HUES6 (cell line): Measurements from ENCODE around the gene VEZT.
"Not testable (repeated sequence)": the region's sequence is repeated elsewhere in the genome, so short reads cannot be mapped to it uniquely, and the experiment has no call there.

Experiments used
- H3K27ac ChIP-seq: 2 replicates; pipeline ENCODE4 v1.7.0; 2013; ENCODE audit warnings: low read depth, mild to moderate bottlenecking, low read length, inconsistent platforms
- H3K27me3 ChIP-seq: 2 replicates; pipeline ENCODE4 v1.6.1; 2013; ENCODE audit warnings: low read length; ENCODE audit not compliant: control insufficient read depth, insufficient read depth
- H3K36me3 ChIP-seq: 2 replicates; pipeline ENCODE4 v1.6.1; 2013; ENCODE audit warnings: low read length; ENCODE audit not compliant: control insufficient read depth, insufficient read depth
- H3K4me1 ChIP-seq: 2 replicates; pipeline ENCODE4 v1.6.1; 2013; ENCODE audit warnings: low read length; ENCODE audit not compliant: control insufficient read depth, insufficient read depth
- H3K4me3 ChIP-seq: 2 replicates; pipeline ENCODE4 v1.5.1; 2013; ENCODE audit warnings: low read depth, low read length
- H3K9ac ChIP-seq: one replicate; pipeline ENCODE4 v1.6.1; 2013; ENCODE audit warnings: mild to moderate bottlenecking, low read length
- H3K9me3 ChIP-seq: 2 replicates; pipeline ENCODE4 v1.6.1; 2013; ENCODE audit warnings: low read depth, low read length; ENCODE audit not compliant: control insufficient read depth, insufficient read depth

The VEZT gene

DNA sequence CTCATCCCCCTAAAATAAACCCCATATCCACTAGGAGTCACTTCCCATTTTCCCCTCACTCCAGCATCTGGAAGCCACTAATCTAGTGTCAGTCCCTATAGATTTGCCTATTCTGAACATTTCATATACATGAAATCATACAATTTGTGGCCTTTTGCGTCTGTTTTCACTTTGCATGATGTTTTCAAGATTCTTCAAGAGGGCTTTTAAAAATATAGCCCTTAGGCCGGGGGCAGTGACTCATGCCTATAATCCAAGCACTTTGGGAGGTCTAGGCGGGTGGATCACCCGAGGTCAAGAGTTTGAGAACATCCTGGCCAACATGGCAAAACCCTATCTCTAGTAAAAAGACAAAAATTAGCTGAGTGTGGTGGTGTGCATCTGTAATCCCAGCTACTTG, 104.7 kb downstream of the VEZT start:
- Histone ChIP-seq H3K9me3 (no peaks in the 10 kb centered on the region), H3K36me3 (no peaks in the 10 kb centered on the region), H3K9ac (no peak overlapping the region), H3K4me1 (no peaks in the 10 kb centered on the region; the same call in 1 of the 2 replicates), H3K27me3 (no peaks in the 10 kb centered on the region), H3K4me3 (no peak overlapping the region), H3K27ac (no peak overlapping the region)

DNA sequence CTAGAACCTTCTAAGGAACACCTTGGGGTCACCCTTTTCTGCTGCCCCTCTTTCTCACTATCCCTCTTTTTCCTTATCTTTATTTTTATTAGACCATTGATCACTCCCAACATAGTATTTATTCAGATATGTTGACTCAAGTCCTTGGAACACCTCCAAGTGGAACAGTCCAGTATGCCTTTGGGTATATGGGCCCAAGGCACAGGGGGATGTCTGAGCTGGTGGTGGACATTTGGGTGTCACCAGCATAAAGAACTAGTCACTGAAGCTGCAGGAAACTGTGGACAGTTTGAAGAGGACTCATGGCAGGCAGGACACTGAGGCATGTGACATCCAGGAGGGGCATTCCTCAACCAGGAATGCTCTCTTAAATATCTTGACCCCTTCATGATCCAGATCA, 105.6 kb downstream of the VEZT start:
- Histone ChIP-seq H3K36me3 (no peaks in the 10 kb centered on the region), H3K4me1 (no peaks in the 10 kb centered on the region; the same call in 1 of the 2 replicates), H3K9ac (no peak overlapping the region), H3K27ac (no peak overlapping the region), H3K4me3 (no peak overlapping the region), H3K27me3 (no peaks in the 10 kb centered on the region), H3K9me3 (no peaks in the 10 kb centered on the region)

DNA sequence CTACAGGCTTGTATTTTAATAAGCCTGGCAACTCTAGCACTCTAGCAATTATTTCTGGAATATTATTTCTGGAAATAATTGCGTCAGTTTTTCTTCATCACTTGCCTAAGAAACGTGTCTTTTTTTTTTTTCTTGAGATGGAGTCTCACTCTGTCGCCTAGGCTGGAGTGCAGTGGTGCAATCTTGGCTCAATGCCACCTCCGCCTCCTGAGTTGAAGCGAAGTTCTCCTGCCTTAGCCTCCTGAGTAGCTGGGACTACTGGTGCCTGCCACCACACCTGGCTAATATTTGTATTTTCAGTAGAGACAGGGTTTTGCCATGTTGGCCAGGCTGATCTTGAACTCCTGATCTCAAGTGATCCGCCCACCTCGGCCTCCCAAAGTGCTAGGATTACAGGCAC, 106.6 kb downstream of the VEZT start:
- H3K36me3 ChIP-seq, H3K9ac ChIP-seq, H3K27ac ChIP-seq, H3K9me3 ChIP-seq, H3K4me1 ChIP-seq, H3K27me3 ChIP-seq, H3K4me3 ChIP-seq: not testable (repeated sequence)

DNA sequence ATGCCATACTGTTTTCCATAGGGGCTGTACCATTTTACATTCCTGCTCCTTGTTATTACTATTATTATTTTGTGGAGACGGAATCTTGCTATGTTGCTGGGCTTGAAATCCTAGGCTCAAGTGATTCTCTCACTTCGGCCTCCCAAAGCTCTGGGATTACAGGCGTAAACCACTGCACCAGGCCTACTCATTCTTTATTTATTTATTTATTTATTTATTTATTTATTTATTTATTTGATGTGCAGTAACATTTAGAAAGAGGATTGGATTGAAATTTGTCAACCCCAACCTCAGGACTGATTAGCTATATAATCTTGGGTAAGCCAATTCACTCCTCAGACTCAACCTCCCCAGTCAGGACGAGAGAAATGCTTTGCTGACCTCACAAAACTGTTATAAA, 107.9 kb downstream of the VEZT start:
- no peaks in the 10 kb centered on the region for H3K9me3 ChIP-seq
- no peak overlapping the region for H3K9ac ChIP-seq
- H3K36me3 ChIP-seq, result no peaks in the 10 kb centered on the region
- H3K4me1 ChIP-seq, result no peaks in the 10 kb centered on the region; the same call in 1 of the 2 replicates
- H3K27me3 ChIP-seq, result no peaks in the 10 kb centered on the region
- no peak overlapping the region for H3K27ac ChIP-seq
- H3K4me3 ChIP-seq, result no peak overlapping the region

DNA sequence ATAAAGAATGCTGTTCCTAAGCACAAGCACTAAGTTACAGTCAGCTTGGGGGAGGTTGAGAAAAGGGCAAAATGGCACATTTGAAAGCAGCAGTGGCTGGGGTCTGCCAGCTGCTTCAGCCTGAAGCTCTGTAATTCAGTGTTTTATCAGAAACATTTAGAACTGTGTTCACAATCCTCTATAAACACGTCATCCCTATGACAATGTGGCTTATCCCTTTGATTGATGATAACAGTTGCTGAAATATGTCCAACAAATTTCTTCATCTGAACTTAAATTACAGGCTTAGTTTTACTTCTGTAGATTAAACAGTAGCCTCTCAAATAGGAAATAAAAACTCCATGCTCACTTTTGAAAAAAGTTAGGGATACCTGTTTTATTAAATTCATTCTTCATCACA, 108.8 kb downstream of the VEZT start:
- no peaks in the 10 kb centered on the region for H3K36me3 ChIP-seq
- H3K9ac ChIP-seq, result no peak overlapping the region
- H3K27ac ChIP-seq, result no peak overlapping the region
- H3K9me3 ChIP-seq, result no peaks in the 10 kb centered on the region
- H3K27me3 ChIP-seq, result no peaks in the 10 kb centered on the region
- H3K4me1 ChIP-seq, result no peaks in the 10 kb centered on the region; the same call in 1 of the 2 replicates
- no peak overlapping the region for H3K4me3 ChIP-seq

DNA sequence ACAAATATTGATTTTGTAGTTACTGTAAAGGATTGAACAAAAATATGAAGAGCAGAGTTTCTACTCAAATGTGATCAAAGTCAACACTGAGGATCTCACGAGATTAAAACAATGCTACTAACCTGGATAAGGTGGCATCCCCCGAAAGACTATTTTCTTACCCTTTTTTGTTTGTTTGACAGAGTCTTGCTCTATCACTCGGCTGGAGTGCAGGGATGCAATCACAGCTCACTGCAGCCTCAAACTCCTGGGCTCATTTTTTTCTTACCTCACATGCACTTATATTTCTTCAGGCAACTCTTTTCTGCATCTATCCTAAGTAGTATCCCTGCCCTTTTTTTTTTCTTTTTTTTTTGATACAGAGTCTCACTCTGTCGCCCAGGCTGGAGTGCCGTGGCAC, 109.2 kb downstream of the VEZT start:
- no peak overlapping the region for H3K4me3 ChIP-seq
- no peaks in the 10 kb centered on the region; the same call in 1 of the 2 replicates for H3K4me1 ChIP-seq
- no peak overlapping the region for H3K9ac ChIP-seq
- H3K9me3 ChIP-seq, result no peaks in the 10 kb centered on the region
- H3K27ac ChIP-seq, result no peak overlapping the region
- no peaks in the 10 kb centered on the region for H3K36me3 ChIP-seq
- H3K27me3 ChIP-seq, result no peaks in the 10 kb centered on the region

DNA sequence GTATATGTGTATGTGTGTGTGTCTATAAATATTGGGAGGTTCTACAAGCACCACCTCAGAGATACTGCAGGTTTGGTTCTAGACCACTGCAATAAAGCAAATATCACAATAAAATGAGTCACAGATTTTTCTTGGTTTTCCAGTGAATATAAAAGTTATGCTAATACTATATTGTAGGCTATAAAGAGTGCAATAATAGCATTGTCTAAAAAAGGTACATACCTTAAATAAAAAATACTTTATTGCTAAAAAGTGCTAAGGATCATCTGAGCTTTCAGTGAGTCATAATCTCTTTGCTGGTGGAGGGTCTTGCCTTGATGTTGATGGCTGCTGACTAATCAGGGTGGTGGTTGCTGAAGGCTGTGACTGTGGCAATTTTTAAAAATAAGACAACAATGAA, 111.1 kb downstream of the VEZT start:
- Histone ChIP-seq H3K27ac (no peak overlapping the region), H3K9ac (no peak overlapping the region), H3K4me1 (no peaks in the 10 kb centered on the region), H3K4me3 (no peak overlapping the region), H3K9me3 (no peaks in the 10 kb centered on the region), H3K36me3 (no peaks in the 10 kb centered on the region), H3K27me3 (no peaks in the 10 kb centered on the region)

DNA sequence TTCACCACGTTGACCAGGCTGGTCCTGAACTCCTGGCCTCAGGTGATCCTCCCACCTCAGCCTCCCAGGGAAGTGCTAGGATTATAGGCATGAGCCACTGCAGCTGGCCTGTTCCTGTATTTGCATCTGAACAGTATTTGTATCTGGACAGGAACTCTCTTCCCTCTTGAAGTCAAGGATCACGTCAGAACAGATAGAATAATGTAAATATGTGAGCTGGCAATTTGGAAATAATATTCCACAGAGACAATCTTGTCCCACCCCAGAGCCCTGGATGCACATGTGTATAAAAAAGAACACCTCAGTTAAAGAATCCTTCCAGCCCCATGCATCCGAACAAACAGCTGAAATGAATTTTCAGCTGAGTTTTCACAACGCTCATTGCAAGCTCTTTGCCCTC, 118.3 kb downstream of the VEZT start:
- H3K4me3 ChIP-seq, result no peak overlapping the region
- H3K9ac ChIP-seq, result peak overlapping the region; percentile 11
- H3K4me1 ChIP-seq, result peaks cover 11% of the 10 kb centered on the region
- H3K9me3 ChIP-seq, result no peaks in the 10 kb centered on the region
- no peaks in the 10 kb centered on the region for H3K36me3 ChIP-seq
- peak overlapping the region; percentile 43; the same call in 1 of the 2 replicates for H3K27ac ChIP-seq
- H3K27me3 ChIP-seq, result no peaks in the 10 kb centered on the region

DNA sequence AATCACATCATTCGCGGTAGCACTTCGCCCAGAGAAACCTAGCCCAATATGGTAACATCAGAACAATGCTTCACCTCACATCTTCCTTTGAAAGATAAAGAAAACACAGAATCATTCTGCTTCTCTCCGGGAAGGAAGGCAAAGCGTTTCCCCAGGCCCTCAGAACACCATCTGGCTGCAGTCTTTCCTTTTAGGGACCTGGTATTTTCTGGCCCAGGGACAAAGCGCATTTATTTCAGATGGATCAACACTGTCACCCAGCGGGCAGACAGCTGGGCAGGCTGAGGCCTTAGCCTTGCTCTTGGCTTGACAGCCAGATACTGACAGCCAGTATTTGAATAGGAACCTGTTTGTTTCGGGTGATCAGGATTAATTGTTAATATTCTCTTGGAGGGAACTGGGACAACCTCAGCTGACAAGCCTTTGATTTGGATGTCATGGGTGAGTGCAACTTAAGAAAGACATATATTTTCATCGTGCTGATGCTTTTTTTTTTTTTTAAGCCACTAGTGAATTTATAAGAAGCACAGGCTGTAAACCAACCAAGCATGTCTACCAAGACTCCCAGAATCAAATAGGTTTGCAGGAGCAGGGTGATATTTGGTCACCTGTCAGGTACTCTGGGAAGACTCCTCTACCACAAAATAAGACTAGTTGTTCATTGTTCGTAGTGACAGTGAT, 118.9 kb downstream of the VEZT start:
- Histone ChIP-seq H3K36me3 (no peaks in the 10 kb centered on the region), H3K27me3 (no peaks in the 10 kb centered on the region), H3K27ac (peak overlapping the region; percentile 43; the same call in 1 of the 2 replicates), H3K4me1 (peaks cover 11% of the 10 kb centered on the region), H3K9me3 (no peaks in the 10 kb centered on the region), H3K9ac (peak overlapping the region; percentile 11), H3K4me3 (no peak overlapping the region)

DNA sequence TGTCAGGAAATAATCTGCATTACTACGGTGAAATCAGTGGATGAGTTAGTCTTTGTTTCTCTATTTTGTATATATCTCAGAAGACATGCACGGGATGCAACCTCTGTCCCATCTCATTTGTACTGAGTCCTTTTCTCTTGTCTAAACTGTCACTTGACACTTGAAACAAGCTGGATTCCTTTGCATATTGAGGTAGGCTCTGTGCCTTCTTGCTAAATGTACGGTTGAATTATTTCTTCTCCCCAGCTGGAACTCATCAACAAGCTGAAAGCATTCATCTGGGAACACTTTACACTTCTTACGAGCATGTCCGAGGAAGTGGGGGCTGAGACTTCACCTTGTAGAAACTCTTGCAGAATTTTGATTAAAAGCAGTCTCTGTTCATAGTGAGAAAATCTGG, 119.5 kb downstream of the VEZT start:
- Histone ChIP-seq H3K9ac (no peak overlapping the region), H3K27ac (no peak overlapping the region), H3K4me3 (no peak overlapping the region), H3K27me3 (no peaks in the 10 kb centered on the region), H3K4me1 (peaks cover 11% of the 10 kb centered on the region), H3K9me3 (no peaks in the 10 kb centered on the region), H3K36me3 (no peaks in the 10 kb centered on the region)

DNA sequence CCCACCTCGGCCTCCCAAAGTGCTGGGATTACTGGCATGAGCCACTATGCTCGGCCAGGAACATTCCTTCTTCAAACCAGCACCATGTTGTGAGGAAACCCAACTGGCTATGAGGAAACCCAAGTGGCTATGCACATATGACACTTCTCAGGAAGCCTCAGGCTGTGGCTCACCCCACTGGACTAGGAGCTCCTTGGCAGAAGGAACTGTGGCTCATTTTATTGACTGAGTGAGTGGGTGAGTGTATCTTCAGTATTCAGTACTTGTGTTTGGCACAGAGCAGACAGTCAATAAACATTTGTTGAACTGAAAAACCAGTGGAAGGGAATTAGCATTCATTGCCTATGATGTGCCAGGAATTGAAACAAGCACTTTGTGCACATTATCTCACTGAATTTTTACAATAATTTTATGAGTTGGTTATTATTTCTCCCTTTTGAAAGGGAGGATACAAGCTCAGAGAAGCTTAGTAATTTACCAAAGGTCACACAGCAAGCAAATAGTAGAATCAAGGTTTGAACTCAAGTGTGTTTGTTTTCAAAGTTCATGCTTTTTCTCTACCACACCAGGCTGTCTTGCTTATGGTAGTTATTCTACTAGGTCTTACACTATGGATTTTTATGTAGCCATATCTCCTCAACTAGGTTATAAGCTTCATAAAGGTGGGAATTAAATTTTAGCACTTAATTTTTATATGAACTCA, 121.6 kb downstream of the VEZT start:
- Histone ChIP-seq H3K27ac (no peak overlapping the region), H3K27me3 (no peaks in the 10 kb centered on the region), H3K9me3 (no peaks in the 10 kb centered on the region), H3K4me1 (peaks cover 11% of the 10 kb centered on the region), H3K4me3 (no peak overlapping the region), H3K36me3 (no peaks in the 10 kb centered on the region), H3K9ac (no peak overlapping the region)
